H1 (cell line): ENCODE measurements around the gene CDK5RAP2. TPM values are rescaled to one million over a fixed set of nuclear protein-coding genes. Genes with fewer than 3 reads are reported as not detected.

Source experiments
- CTCF ChIA-PET: fragments of 300-600 bp; sonication (Branson Sonifier 250); formaldehyde crosslinking; loops from one replicate; lab custom pipeline; 2021; ENCODE audit not compliant: partially characterized antibody; lab: Charles Lee
- POLR2A ChIA-PET: fragments of 300-600 bp; sonication (Branson Sonifier 250); formaldehyde crosslinking; loops from one replicate; lab custom pipeline; 2021; ENCODE audit warnings: inconsistent platforms; ENCODE audit not compliant: partially characterized antibody; lab: Charles Lee
- DNase-seq, 2 experiments: peaks; one replicate each; pipeline versions ENCODE4 v3.0.0 to v3.0.0-alpha.2; 2010 to 2022; ENCODE audit warnings: low spot score in 2 of 2, low read depth in 1 of 2, mixed read lengths in 1 of 2
- FAIRE-seq: peaks from 2 replicates; lab custom pipeline; 2011; peaks lifted over from hg19 to GRCh38; lab: Jason Lieb, UNC
- H2AFZ ChIP-seq: 2 replicates; pipeline ENCODE4 v1.8.1; 2012; ENCODE audit warnings: low read length, inconsistent platforms
- H2AK5ac ChIP-seq: 2 replicates; pipeline ENCODE4 v1.6.1; 2013; ENCODE audit warnings: low read depth, low read length
- H2BK120ac ChIP-seq: replicated peaks from 2 replicates; pipeline ENCODE3; 2013; ENCODE audit warnings: low read depth, low read length, inconsistent platforms
- H2BK12ac ChIP-seq: 2 replicates; pipeline ENCODE4 v1.6.1; 2013; ENCODE audit warnings: low read depth, low read length
- H2BK15ac ChIP-seq: 2 replicates; pipeline ENCODE4 v1.6.1; 2013; ENCODE audit warnings: low read length
- H2BK20ac ChIP-seq: 2 replicates; pipeline ENCODE4 v1.6.1; 2013; ENCODE audit warnings: low read length
- H2BK5ac ChIP-seq: 2 replicates; pipeline ENCODE4 v1.6.1; 2013; ENCODE audit warnings: low read depth, low read length
- H3K14ac ChIP-seq: 2 replicates; pipeline ENCODE4 v1.6.1; 2013; ENCODE audit warnings: inconsistent platforms; ENCODE audit not compliant: insufficient read length
- H3K18ac ChIP-seq: 2 replicates; pipeline ENCODE4 v1.6.1; 2013; ENCODE audit warnings: low read length; ENCODE audit errors: extremely low read depth
- H3K23ac ChIP-seq: 2 replicates; pipeline ENCODE4 v1.6.1; 2013; ENCODE audit warnings: inconsistent platforms; ENCODE audit not compliant: insufficient read length
- H3K23me2 ChIP-seq: 2 replicates; pipeline ENCODE4 v1.6.1; 2013; ENCODE audit warnings: low read depth, low read length
- H3K27ac ChIP-seq: 2 replicates; pipeline ENCODE4 v1.6.1; 2011; ENCODE audit warnings: low read depth, low read length, inconsistent platforms
- H3K27me3 ChIP-seq, 4 experiments: replicated peaks in 1 of 4; 1 replicate in 1 of 4; 2 replicates in 3 of 4; pipeline versions ENCODE4 v1.6.1 to v1.8.1; 2011 to 2013; ENCODE audit warnings: low read length in 3 of 4, mild to moderate bottlenecking in 3 of 4, inconsistent platforms in 2 of 4, mixed read lengths in 2 of 4, moderate library complexity in 1 of 4; ENCODE audit not compliant: control insufficient read depth in 3 of 4, insufficient read depth in 3 of 4; ENCODE audit errors: extremely low read depth in 1 of 4
- H3K36me3 ChIP-seq, 4 experiments: 2 replicates each; pipeline versions ENCODE4 v1.6.1 to v1.8.1; 2011 to 2013; ENCODE audit warnings: mild to moderate bottlenecking in 4 of 4, low read length in 3 of 4, moderate library complexity in 2 of 4, control low read depth in 1 of 4, inconsistent platforms in 1 of 4; ENCODE audit not compliant: insufficient read depth in 4 of 4, control insufficient read depth in 2 of 4
- H3K4ac ChIP-seq: replicated peaks from 2 replicates; pipeline ENCODE3; 2013; ENCODE audit warnings: low read length, low read depth, mixed read lengths, inconsistent platforms; ENCODE audit not compliant: insufficient read length
- H3K4me1 ChIP-seq, 4 experiments: replicated peaks in 1 of 4; 1 replicate in 1 of 4; 2 replicates in 3 of 4; pipeline versions ENCODE4 v1.6.1 to v1.8.1; 2011 to 2013; ENCODE audit warnings: low read length in 3 of 4, inconsistent platforms in 2 of 4, mixed read lengths in 1 of 4; ENCODE audit not compliant: insufficient read depth in 4 of 4, control insufficient read depth in 3 of 4
- H3K4me2 ChIP-seq, 2 experiments: 2 replicates each; pipeline versions ENCODE4 v1.6.1 to v1.8.1; 2011 to 2013; ENCODE audit warnings: low read depth in 2 of 2, low read length in 2 of 2, control low read depth in 1 of 2, inconsistent platforms in 1 of 2, mild to moderate bottlenecking in 1 of 2; ENCODE audit not compliant: insufficient read depth in 1 of 2
- H3K4me3 ChIP-seq, 4 experiments: fragments of 200-600, 300-600 bp in 1 of 4; sonication (generic), shearing (Covaris generic), sonication (Bioruptor Twin) in 1 of 4; 2 replicates each; pipeline versions ENCODE4 v1.5.1 to v1.8.1; 2011 to 2016; ENCODE audit warnings: low read length in 4 of 4, low read depth in 3 of 4, control low read depth in 2 of 4, inconsistent platforms in 2 of 4, mild to moderate bottlenecking in 2 of 4, mixed read lengths in 1 of 4, moderate library complexity in 1 of 4; ENCODE audit not compliant: insufficient read depth in 2 of 4; ENCODE audit errors: extremely low read depth in 1 of 4
- H3K56ac ChIP-seq: replicated peaks from 2 replicates; pipeline ENCODE3; 2013; ENCODE audit warnings: low read depth, mild to moderate bottlenecking, mixed read lengths, low read length, inconsistent platforms; ENCODE audit not compliant: insufficient read length
- H3K79me1 ChIP-seq: 2 replicates; pipeline ENCODE4 v1.6.1; 2013; ENCODE audit warnings: low read depth, low read length, control low read depth
- H3K79me2 ChIP-seq, 2 experiments: 2 replicates each; pipeline versions ENCODE4 v1.6.1 to v1.8.1; 2012 to 2013; ENCODE audit warnings: low read length in 2 of 2, mild to moderate bottlenecking in 2 of 2, inconsistent platforms in 1 of 2; ENCODE audit not compliant: insufficient read depth in 2 of 2, control insufficient read depth in 1 of 2
- H3K9ac ChIP-seq, 4 experiments: replicated peaks in 1 of 4; 1 replicate in 1 of 4; 2 replicates in 3 of 4; pipeline versions ENCODE4 v1.6.1 to v1.8.1; 2011 to 2013; ENCODE audit warnings: low read depth in 3 of 4, low read length in 3 of 4, control low read depth in 2 of 4, mild to moderate bottlenecking in 2 of 4, moderate library complexity in 2 of 4, inconsistent platforms in 1 of 4; ENCODE audit errors: extremely low read depth in 1 of 4
- H3K9me3 ChIP-seq, 2 experiments: 2 replicates each; pipeline versions ENCODE4 v1.6.1 to v1.8.1; 2012 to 2013; ENCODE audit warnings: mild to moderate bottlenecking in 2 of 2, moderate library complexity in 2 of 2, control low read depth in 1 of 2, inconsistent platforms in 1 of 2, low read depth in 1 of 2, low read length in 1 of 2, mixed read lengths in 1 of 2; ENCODE audit not compliant: insufficient read depth in 2 of 2
- H4K20me1 ChIP-seq, 2 experiments: replicated peaks in 1 of 2; 2 replicates each; pipeline versions ENCODE3 to v1.8.1; 2011 to 2013; ENCODE audit warnings: inconsistent platforms in 2 of 2, low read length in 2 of 2, mild to moderate bottlenecking in 1 of 2; ENCODE audit not compliant: insufficient read depth in 2 of 2, control insufficient read depth in 1 of 2
- H4K5ac ChIP-seq: 2 replicates; pipeline ENCODE4 v1.6.1; 2013; ENCODE audit warnings: low read length, low read depth, mixed read lengths, inconsistent platforms; ENCODE audit not compliant: insufficient read length
- H4K8ac ChIP-seq: 2 replicates; pipeline ENCODE4 v1.8.0; 2013; ENCODE audit warnings: mild to moderate bottlenecking, moderate library complexity, low read length, inconsistent platforms; ENCODE audit not compliant: insufficient read depth; ENCODE audit errors: extremely low read depth
- H4K91ac ChIP-seq: replicated peaks from 2 replicates; pipeline ENCODE3; 2013; ENCODE audit warnings: low read length, mixed read lengths, inconsistent platforms; ENCODE audit not compliant: insufficient read length
- BCL11A ChIP-seq, 2 experiments: IDR thresholded peaks; one replicate each; pipeline ENCODE4 v1.6.1; 2011; ENCODE audit warnings: low read depth in 2 of 2, low read length in 2 of 2, mild to moderate bottlenecking in 2 of 2
- FOSL1 ChIP-seq: IDR thresholded peaks from 2 replicates; pipeline ENCODE4 v1.6.1; 2011; ENCODE audit warnings: mild to moderate bottlenecking, low read depth, low read length, moderate library complexity; ENCODE audit not compliant: insufficient read depth
- GTF2F1 ChIP-seq: IDR thresholded peaks from 2 replicates; pipeline ENCODE4 v1.6.1; 2012; ENCODE audit warnings: low read depth, low read length, improper control_type of control experiment, borderline replicate concordance
- HDAC6 ChIP-seq: IDR thresholded peaks from one replicate; pipeline ENCODE4 v1.7.1; 2012; ENCODE audit warnings: low read depth, mild to moderate bottlenecking, inconsistent platforms, low read length, moderate library complexity
- POLR2A ChIP-seq, 2 experiments: IDR thresholded peaks; 1 replicate in 1 of 2; 2 replicates in 1 of 2; pipeline ENCODE4 v1.6.1; 2011; ENCODE audit warnings: low read depth in 2 of 2, low read length in 2 of 2, mild to moderate bottlenecking in 2 of 2; ENCODE audit errors: control extremely low read depth in 1 of 2
- POU5F1 ChIP-seq: IDR thresholded peaks from 2 replicates; pipeline ENCODE4 v1.6.1; 2011; ENCODE audit warnings: low read depth, mild to moderate bottlenecking, low read length, moderate library complexity
- TEAD4 ChIP-seq: IDR thresholded peaks from 2 replicates; pipeline ENCODE4 v1.6.1; 2012; ENCODE audit warnings: low read depth, low read length, inconsistent platforms, mixed read lengths
- WGBS, 2 experiments: shearing (Covaris generic) in 1 of 2; methylation state at CpG; one replicate each; pipeline versions ENCODE4 v1.1.6 to v1.1.7; 2013 to 2015; ENCODE audit warnings: low lambda C conversion rate in 2 of 2, mixed read lengths in 2 of 2, inconsistent platforms in 1 of 2, low coverage in 1 of 2, missing lambda C conversion rate in 1 of 2; ENCODE audit not compliant: insufficient replicate concordance in 2 of 2, insufficient coverage in 1 of 2, insufficient read length in 1 of 2; ENCODE audit errors: extremely low coverage in 1 of 2, missing lambda C conversion rate in 1 of 2; 5-methylcytosine and 5-hydroxymethylcytosine counted together
- polyA plus RNA-seq, 7 experiments: library from polyadenylated mRNA; depleted of rRNA in 3 of 7; stranded (reverse) in 5 of 7; unstranded in 2 of 7; fragments of >200 nt in 5 of 7; fragments of 200-250 nt in 2 of 7; gene quantifications; 1 replicate in 5 of 7; 2 replicates in 1 of 7; 4 replicates in 1 of 7; pipeline versions ENCODE4 v1.2.1 to v1.2.3, GENCODE V29; 2011 to 2013; ENCODE audit warnings: missing spikeins in 2 of 7, mixed read lengths in 2 of 7
- total RNA-seq: library from RNA; stranded (reverse); fragmentation: NEBNext Ultra II Directional; extraction: Animal tissue kit (Norgen Biotek cat#: 25700); gene quantifications from 2 replicates; pipeline ENCODE4 v1.2.1, GENCODE V29; 2021

Gene CDK5RAP2
- total and polyA plus RNA-seq, 2 of the 8 experiments (the other 6 are each of a cell fraction or from before 2014, with no cell fraction given) = 19.8 to 49.4 TPM

- Histone ChIP-seq H3K79me1 (peaks cover 3% of the 10 kb centered on the region), H3K79me2 (peaks cover 0 to 28% of the 10 kb centered on the region in 2 experiments; a peak in 3 of 4 replicates), H3K36me3 (peaks cover 19 to 67% (median 38%) of the 10 kb centered on the region in 4 experiments; a peak in 7 of 8 replicates), H3K23me2 (no peaks in the 10 kb centered on the region), H4K5ac (no peak overlapping the region), H3K56ac (no peak overlapping the region), H3K4me2 (no peak overlapping the region), H3K9me3 (no peaks in the 10 kb centered on the region), H3K9ac (no peak overlapping the region), H2AK5ac (no peak overlapping the region), H2BK5ac (no peak overlapping the region), H3K23ac (no peak overlapping the region)
- FAIRE-seq = no peak
- POLR2A ChIA-PET = no interaction called here
- TF ChIP-seq GTF2F1 (no peak), BCL11A (IDR thresholded peaks at IDR 0.05; ENCODE audit: low read depth in 2 of 2, low read length in 2 of 2) (no peak), HDAC6 (no peak), POU5F1 (no peak), POLR2A (IDR thresholded peaks at IDR 0.05; ENCODE audit: control extremely low read depth in 1 of 2, low read depth in 2 of 2, low read length in 2 of 2) (no peak), TEAD4 (no peak), FOSL1 (no peak)
- TF ChIP-seq, all 59 proteins: peak for 0
- no peak overlapping the region for H2AFZ ChIP-seq
- no peak overlapping the region for H2BK12ac ChIP-seq
- no peak overlapping the region for H4K91ac ChIP-seq
- no peak overlapping the region for H2BK120ac ChIP-seq
- H3K4me1 ChIP-seq = no peaks in the 10 kb centered on the region
- CTCF ChIA-PET = interaction anchor here (1.7 kb wide), 1 partner anchor 9 kb away, joined by 6 read pairs; no protein-coding TSS in a partner anchor
- WGBS, 2 experiments = 87% methylated on average over 5 of the region's 5 CpGs; no CpG with 5 or more reads in 1 of the 2 experiments
- no peak overlapping the region for H3K14ac ChIP-seq
- H4K8ac ChIP-seq = no peak overlapping the region
- H3K4me3 ChIP-seq = no peak overlapping the region
- no peak overlapping the region for H2BK15ac ChIP-seq
- H3K27me3 ChIP-seq = no peaks in the 10 kb centered on the region
- DNase-seq = no peak
- H3K18ac ChIP-seq = no peak overlapping the region
- no peak overlapping the region for H3K4ac ChIP-seq
- H2BK20ac ChIP-seq = no peak overlapping the region
- no peak overlapping the region for H3K27ac ChIP-seq
- peaks cover 3 to 10% of the 10 kb centered on the region in 2 experiments for H4K20me1 ChIP-seq
These were observed 10.4 kb downstream of the CDK5RAP2 start for GRCh38 chr9:120569556-120569955.
